ENCODE data around the gene HCRT.

The HCRT gene

GRCh38 chr17:42214156-42214555 lies 28.9 kb upstream of the HCRT start:
- POLR2A ChIA-PET = no interaction called here

DNA sequence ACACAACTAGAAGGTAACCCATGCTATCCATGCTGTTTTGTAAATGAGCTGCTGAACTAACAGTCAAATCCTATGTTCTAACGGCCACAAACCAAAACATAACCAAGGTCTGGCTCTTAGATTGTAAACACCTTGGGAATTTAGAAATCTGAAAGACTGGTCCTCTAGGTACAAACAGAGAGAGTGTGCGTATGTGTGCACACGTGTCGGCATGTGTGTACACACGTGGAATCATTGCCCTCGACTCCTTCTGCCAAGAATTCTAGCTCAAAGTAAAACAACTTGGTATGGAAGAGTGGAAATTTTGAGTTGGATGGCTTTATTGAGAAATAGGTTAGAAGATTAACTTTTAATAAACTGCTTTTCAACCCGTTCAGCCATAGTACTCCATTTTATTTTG lies 27.1 kb upstream of the HCRT start:
- H3K9me3 ChIP-seq (ENCODE audit: control insufficient read depth, insufficient read depth, low read depth, low read length) = no peaks in the 10 kb centered on the region
- CTCF ChIA-PET = interaction anchor here (1.1 to 3.5 kb wide), 3 partner anchors 10 to 49 kb away, joined by 3 to 27 read pairs (median 4); no protein-coding TSS in a partner anchor
- H3K36me3 ChIP-seq (ENCODE audit: control insufficient read depth in 2 of 2, insufficient read depth in 1 of 2, low read length in 2 of 2) = peaks cover 73 to 77% of the 10 kb centered on the region in 2 experiments
- POLR2A ChIA-PET = interaction anchor here (0.6 to 1.3 kb wide), 2 partner anchors 14 to 167 kb away, joined by 3 to 5 read pairs; no protein-coding TSS in a partner anchor
- H3K4me1 ChIP-seq (ENCODE audit: control insufficient read depth, insufficient read depth, low read length) = no peaks in the 10 kb centered on the region
- no peak overlapping the region for H3K4me3 ChIP-seq (ENCODE audit: low read depth, low read length)
- no peak overlapping the region for H3K27ac ChIP-seq (ENCODE audit: extremely low read depth, low read depth, low read length)
- no peak for TF ChIP-seq ZNF132 (tag by site-specific recombination; IDR thresholded peaks at IDR 0.05; ENCODE audit: borderline replicate concordance)
- TF ChIP-seq ZNF529 (tag by site-specific recombination; IDR thresholded peaks at IDR 0.05; ENCODE audit: insufficient replicate concordance) = no peak
- no peak for TF ChIP-seq ZNF785 (tag by site-specific recombination; IDR thresholded peaks at IDR 0.05)
- no peak for TF ChIP-seq TCF7L2 (IDR thresholded peaks at IDR 0.05; ENCODE audit: borderline replicate concordance, low read depth, low read length)
- no peak for TF ChIP-seq ZNF426 (tag by site-specific recombination; IDR thresholded peaks at IDR 0.05)
- no peak for TF ChIP-seq KLF17 (tag by site-specific recombination; IDR thresholded peaks at IDR 0.05)
- no peak for TF ChIP-seq ZNF391 (tag by site-specific recombination; IDR thresholded peaks at IDR 0.05; ENCODE audit: borderline replicate concordance, low read depth)
- no peak for TF ChIP-seq ZEB2 (tag by site-specific recombination; IDR thresholded peaks at IDR 0.05)
- no peak for TF ChIP-seq ZNF311 (tag by site-specific recombination; IDR thresholded peaks at IDR 0.05; ENCODE audit: borderline replicate concordance)
- TF ChIP-seq, protein P1, sequence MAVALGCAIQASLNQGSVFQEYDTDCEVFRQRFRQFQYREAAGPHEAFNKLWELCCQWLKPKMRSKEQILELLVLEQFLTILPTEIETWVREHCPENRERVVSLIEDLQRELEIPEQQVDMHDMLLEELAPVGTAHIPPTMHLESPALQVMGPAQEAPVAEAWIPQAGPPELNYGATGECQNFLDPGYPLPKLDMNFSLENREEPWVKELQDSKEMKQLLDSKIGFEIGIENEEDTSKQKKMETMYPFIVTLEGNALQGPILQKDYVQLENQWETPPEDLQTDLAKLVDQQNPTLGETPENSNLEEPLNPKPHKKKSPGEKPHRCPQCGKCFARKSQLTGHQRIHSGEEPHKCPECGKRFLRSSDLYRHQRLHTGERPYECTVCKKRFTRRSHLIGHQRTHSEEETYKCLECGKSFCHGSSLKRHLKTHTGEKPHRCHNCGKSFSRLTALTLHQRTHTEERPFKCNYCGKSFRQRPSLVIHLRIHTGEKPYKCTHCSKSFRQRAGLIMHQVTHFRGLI (tag by site-specific recombination; IDR thresholded peaks at IDR 0.05) = no peak
- TF ChIP-seq ZFP37 (tag by site-specific recombination; IDR thresholded peaks at IDR 0.05) = no peak
- no peak for TF ChIP-seq ZSCAN30 (tag by site-specific recombination; IDR thresholded peaks at IDR 0.05)
- TF ChIP-seq ZXDB (tag by site-specific recombination; IDR thresholded peaks at IDR 0.05) = no peak
- TF ChIP-seq ZNF211 (tag by site-specific recombination; IDR thresholded peaks at IDR 0.05; ENCODE audit: low read depth) = no peak
- TF ChIP-seq AEBP2 (tag by site-specific recombination; IDR thresholded peaks at IDR 0.05; ENCODE audit: borderline replicate concordance) = no peak
- no peak for TF ChIP-seq ZNF473 (tag by site-specific recombination; IDR thresholded peaks at IDR 0.05)

More at GRCh38 chr17:42214156-42214555, 28.9 kb upstream of the HCRT start:
- H3K27ac ChIP-seq (ENCODE audit: extremely low read depth, low read depth, low read length) = no peak overlapping the region
- no peaks in the 10 kb centered on the region for H3K4me1 ChIP-seq (ENCODE audit: control insufficient read depth, insufficient read depth, low read length)
- H3K36me3 ChIP-seq (ENCODE audit: control insufficient read depth in 2 of 2, insufficient read depth in 1 of 2, low read length in 2 of 2) = peaks cover 63 to 75% of the 10 kb centered on the region in 2 experiments
- CTCF ChIA-PET = interaction anchor here (0.6 to 3.5 kb wide), 3 partner anchors 8 to 667 kb away, joined by 3 to 27 read pairs (median 3); no protein-coding TSS in a partner anchor
- no peak for TF ChIP-seq ZBTB44 (tag by site-specific recombination; IDR thresholded peaks at IDR 0.05)
- TF ChIP-seq ZSCAN30 (tag by site-specific recombination; IDR thresholded peaks at IDR 0.05) = no peak
- no peak for TF ChIP-seq WT1 (tag by site-specific recombination; IDR thresholded peaks at IDR 0.05)
- TF ChIP-seq ZNF138 (tag by site-specific recombination; IDR thresholded peaks at IDR 0.05; ENCODE audit: borderline replicate concordance) = no peak
- no peak for TF ChIP-seq ZNF701 (tag by site-specific recombination; IDR thresholded peaks at IDR 0.05)
- TF ChIP-seq ZBTB8A (tag by site-specific recombination; IDR thresholded peaks at IDR 0.05) = no peak
- TF ChIP-seq, protein P1 (tag by site-specific recombination; IDR thresholded peaks at IDR 0.05) = no peak
- TF ChIP-seq, protein P2, sequence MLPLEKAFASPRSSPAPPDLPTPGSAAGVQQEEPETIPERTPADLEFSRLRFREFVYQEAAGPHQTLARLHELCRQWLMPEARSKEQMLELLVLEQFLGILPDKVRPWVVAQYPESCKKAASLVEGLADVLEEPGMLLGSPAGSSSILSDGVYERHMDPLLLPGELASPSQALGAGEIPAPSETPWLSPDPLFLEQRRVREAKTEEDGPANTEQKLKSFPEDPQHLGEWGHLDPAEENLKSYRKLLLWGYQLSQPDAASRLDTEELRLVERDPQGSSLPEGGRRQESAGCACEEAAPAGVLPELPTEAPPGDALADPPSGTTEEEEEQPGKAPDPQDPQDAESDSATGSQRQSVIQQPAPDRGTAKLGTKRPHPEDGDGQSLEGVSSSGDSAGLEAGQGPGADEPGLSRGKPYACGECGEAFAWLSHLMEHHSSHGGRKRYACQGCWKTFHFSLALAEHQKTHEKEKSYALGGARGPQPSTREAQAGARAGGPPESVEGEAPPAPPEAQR (tag by site-specific recombination; IDR thresholded peaks at IDR 0.05) = no peak
- TF ChIP-seq ZNF747 (tag by site-specific recombination; IDR thresholded peaks at IDR 0.05) = no peak
- H3K9me3 ChIP-seq (ENCODE audit: control insufficient read depth, insufficient read depth, low read depth, low read length) = no peaks in the 10 kb centered on the region
- H3K4me3 ChIP-seq (ENCODE audit: low read depth, low read length) = no peak overlapping the region

All from HEK293 (cell line).